Left hindlimb (tissue), 1 donor: ENCODE results near the gene GFRA1.

Source experiments
- DNase-seq: peaks from one replicate; pipeline ENCODE4 v3.0.0-alpha.2; 2018

GFRA1 gene

DNA sequence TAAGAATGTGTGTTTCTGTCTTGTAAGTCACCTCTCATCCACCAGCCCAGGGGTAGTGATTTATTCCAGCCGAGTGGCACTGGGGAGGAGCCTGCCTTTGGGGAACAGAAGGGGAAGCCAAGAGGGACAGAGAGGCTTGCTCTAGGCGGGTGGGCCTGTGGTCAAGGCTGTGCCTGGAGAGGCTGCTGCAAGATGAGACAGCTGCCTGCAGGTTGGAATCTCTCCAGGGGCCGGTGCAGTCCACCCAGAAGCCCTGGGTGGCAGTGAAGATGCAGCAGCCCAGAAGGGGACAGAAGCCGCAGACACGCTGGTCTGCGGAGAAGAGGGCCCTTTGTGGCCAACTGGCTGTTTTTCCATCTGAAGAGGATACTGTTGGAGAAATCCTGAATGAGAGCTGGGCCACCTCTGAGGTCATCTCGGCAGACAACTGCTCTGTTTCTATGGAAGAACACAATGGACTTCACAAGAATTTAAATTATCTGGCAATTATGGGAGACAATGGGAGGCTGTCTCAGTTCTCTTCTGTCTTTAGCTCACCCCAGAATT is 175.7 kb downstream of the GFRA1 start:
- peak; percentile 47 for DNase-seq

DNA sequence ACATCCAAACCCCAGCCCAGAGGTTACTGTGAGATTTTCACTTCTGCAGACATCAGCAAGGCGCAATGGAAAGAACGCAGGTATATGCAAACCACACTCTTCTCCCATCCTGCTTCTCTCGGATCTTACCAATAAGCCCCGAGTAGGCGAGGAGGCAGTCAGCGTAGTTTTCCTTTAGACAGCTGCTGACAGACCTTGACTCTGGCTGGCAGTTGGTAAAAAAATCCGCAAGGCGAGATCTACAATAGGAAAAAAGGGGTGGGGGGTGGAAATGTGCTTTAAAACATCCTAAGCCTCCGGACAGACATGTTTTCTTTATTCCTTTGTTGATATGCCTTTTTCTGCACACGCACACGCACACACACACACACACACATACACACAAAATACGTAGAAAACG is 176.5 kb downstream of the GFRA1 start:
- no peak for DNase-seq

DNA sequence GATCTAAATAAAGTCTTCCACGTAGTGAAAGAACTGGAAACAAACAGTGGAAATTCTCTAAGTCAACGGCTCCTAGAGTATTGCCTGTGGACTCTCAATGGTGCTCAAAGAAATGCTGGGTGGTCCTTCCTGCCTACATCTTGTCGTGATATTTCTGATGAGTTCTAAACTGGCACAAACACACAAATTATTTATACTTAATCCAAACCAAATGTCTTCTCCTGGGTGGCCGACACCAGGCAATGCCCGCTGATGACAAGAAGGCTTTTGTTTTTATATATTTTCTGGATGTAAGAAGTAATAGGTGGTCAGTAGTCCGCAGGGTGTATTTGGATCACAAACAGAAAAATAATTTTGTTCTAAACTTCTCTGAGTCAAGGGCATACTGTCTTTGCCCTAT is 178.7 kb downstream of the GFRA1 start:
- DNase-seq: no peak

DNA sequence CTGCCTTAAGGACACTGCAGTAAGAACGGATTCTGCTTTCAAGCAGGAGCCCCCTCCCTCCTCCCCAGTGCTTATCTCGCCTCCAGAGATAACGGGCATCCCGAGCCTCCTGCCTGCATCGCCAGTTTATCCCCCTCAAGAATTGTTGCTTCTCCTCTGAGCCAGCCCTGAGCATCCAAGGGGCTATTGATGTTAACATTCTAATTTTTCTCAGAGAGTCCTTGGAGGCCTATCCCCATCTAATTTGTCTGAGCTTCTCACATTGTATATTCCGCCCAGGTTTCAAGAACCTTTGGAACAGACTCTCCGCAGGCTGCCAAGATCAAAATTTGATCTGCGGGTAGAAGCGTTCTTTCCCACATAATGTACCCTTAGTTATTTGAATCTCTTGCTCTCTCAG is 180.0 kb downstream of the GFRA1 start:
- no peak for DNase-seq

DNA sequence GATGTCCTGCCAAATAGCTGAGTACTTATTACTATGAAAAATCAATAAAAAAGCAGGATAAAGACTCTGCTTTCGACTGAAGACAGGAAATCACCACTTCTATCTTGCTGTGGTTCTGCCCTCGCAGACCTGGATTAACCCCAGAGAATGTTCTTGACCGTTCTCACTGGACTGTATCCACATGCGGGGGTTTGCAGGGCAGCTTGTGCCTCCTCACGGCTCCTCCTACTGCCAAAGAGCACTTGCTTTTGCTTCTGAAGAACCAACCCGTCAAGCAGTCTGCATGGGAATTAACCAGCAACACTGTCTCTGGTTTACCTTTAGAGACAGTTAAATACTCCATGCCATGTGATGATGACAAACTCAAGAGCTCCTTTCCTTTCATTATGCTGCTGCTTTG is 184.0 kb downstream of the GFRA1 start:
- DNase-seq: no peak

DNA sequence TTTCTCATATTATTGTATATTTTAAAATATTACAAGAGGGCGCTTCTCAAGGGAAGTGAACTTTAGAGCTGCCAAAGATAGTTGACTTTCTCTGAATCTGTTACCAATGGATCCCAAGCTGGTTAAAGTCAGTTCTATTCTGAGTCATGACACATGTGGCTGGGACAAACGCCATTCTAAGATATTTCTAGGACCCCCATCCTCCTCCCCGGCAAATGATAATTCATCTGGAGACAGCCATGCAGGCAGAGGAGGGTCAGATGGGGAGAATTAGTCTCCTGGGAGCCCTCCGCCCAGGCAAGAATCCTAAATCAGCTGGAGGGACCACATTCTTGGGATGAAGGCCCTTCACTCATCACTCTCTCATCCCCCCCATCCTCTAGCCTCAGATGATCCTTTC is 187.7 kb downstream of the GFRA1 start:
- no peak for DNase-seq

DNA sequence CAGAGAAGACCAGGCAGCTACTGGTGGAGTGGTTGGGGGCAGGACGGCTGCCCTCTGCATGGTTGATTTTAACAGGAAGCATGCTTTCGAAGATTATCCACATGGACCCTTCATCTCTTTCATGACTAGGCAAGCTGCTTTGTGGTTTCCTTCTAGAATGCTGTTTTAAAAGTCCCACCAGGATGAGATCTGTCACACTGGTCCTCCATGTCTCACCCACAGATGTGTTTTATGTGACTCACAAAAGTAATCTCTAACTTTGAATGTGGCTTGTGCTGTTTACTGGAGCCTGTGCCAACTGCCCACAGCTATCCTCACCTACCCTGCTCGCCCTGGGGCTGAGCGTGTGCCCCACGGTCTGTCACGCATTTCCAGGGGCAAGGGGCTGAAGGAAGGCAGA is 188.8 kb downstream of the GFRA1 start:
- no peak for DNase-seq

DNA sequence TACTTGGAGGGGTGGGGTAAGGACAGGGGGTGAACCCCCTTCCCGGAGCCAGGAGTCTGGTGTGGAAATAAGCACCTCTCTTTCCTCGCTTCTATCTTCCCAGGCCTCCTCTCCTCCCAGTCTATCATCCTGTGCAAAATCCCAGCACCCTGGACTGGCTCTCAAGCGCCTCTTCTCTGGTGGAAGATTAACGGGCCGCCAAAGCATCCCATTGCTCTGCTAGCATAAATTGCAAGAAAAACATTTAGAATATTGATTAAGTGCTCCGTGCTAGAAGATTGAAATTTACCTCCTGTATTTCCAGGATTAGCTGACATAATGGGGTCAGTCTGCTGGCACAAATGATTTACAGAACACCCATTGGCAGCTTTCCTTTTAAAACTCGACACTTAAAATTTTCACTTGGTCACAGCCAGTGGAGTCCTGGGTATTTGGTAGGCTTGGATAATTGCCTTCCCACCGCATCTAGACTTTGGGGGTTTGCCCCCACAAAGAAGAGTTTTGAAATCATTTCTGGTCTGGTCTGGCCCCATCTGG is 189.7 kb downstream of the GFRA1 start:
- no peak for DNase-seq

DNA sequence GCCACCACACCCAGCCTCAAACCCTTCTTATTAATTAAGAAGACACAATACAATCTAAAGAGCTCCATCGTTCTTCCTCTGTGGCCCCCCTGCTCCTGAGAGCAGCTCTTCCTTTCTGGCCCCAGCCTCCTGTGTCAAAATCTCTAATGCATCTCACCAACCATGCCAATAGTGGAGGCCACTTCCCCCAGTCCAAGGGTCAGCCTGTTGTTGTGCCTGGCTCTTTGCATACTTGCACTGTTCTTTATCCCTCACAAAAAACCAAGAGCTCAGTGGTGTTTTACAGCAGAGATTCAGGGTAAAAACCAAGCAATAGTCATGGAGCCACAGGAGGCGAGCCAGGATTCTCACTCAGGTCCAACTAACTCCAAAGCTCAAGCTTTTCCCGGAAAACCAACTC is 190.2 kb downstream of the GFRA1 start:
- DNase-seq: no peak

DNA sequence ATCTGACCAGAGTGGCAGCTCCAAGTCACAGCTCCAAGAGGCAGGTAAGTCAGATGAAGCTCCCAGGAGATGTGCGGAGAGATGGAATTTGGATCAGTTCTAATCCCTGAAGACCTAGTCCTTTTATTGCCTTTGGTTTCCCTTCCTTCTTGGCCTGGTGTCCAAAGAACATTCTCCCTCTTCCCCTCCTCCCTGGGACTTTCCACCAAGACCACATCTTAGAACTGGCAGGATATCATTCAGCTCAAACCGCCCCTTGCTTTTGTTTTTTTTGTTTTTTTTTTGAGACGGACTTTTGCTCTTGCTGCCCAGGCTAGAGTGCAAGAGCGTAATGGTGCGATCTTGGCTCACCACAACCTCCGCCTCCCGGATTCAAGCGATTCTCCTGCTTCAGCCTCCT is 190.8 kb downstream of the GFRA1 start:
- no peak for DNase-seq

DNA sequence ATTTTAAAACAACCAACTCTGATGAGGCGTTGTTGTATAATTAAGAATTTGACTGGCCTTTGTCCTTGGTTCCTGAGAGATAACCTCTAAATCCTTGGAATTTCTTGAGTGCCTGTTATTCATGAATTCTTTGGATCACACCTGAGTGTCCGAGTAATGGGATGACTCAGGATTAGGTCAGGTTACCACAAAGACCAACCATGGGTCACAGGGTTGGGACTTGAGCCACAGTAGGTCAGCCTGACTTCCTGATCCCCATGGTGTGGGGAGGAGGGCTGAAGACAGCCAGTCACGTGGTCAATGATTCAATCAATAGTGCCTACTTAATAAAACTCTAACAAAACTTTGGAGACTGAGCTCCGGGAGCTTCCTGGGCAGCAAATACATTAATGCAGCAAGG is 192.5 kb downstream of the GFRA1 start:
- no peak for DNase-seq

DNA sequence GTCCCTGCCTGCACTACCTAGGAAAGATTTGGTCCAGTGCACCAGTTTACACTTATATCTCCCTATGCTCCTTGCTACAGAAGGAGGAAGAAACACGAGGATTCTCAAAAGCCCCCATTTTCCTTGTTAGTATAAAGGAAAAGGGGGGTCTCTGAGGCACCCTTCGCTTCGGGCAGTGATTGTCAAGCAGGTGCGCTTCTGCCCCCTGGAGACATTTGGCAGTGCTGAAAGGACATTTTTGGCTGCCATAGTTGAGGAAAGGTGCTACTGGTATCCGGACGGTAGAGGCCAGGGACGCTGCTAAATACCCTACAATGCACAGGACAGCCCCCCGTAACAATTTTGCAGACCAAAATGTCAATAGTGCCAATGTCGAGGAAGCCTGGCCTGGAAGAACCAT is 193.7 kb downstream of the GFRA1 start:
- no peak for DNase-seq

DNA sequence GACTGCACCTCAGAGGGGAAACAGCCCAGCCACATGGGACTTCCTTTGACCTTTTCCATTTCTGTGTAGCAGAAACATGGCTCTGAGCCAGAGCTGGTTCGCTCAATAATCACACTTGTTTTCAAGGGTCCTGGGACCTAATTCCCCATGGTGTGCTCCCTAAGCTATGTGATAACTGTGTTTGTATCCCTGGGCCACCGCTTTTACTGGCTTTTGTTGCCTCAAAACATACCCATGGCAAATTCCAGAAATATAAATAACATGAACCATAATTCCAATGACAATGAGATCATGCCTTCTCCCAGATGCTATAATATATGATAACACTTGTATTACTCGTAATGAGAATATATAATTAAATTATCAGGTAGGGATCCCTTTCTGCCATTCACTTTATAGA is 196.4 kb downstream of the GFRA1 start:
- no peak for DNase-seq

DNA sequence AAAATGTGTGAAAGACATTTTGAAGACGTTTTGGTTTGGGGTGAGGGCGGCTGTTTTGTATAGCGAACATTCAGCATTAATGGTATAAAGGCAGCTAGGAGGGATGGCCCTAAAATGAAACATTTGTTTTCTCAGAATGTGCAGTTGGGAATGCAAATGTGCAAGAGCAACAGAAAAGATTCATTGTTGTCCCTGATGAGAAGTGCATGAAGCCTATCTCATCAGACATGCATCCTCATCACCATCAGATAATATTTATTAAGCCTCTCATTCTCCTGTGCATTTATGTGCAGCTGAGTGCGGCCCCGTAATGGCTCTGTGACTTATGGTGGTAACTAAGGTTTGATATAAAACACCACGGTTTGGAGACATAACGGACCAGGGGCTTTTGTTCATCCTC is 199.5 kb downstream of the GFRA1 start:
- DNase-seq: no peak

DNA sequence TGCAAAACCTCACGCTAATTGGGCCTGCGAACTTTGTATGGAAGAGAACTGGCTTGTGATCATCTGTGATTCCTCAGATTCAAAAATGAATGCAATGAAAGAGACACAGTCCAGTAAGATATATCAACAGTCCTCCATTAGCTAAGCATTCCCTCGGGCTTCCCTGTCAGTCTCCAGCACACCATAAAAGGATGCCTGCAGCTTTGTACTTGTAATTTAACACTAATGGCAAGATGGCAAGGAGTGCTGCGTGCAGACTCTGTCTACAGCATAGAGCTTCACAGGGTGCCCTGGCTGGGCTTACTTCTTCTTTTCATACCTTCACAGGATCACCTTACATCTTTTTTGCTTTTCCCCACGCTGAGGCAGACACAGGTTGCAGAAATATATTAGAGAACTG is 200.0 kb downstream of the GFRA1 start:
- no peak for DNase-seq

DNA sequence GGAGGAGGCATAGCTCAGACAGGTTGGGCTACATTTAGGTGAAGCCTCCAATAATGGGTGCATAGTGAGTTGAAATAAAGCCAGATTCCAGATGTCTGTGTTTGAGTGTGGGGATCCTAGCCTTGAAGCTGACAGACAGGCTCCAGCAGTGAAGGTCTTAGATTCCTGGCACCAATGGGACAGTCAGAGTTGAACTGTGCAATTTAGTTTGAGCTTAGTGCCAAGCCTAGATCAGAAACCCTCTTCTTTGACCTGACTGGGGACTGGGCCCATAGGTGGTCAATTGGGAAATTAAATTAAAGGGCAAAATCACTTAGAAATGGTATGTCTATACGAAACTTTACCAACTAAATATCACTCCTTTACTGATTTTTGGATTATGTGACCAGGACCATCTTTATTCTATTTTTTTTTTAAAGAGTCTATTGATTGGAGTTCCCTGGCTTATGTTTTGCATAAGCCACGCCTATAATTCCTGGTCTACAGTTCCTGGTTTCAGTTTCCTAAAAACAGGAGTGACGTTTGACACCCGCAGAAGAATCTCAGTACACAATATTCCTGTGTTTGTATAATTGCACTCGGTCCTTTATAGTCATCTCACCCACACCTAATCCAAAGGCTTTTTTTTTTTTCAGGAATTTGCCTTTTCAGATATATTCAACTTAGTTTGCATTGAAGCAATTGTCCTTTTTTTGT is 201.4 kb downstream of the GFRA1 start:
- DNase-seq: no peak

DNA sequence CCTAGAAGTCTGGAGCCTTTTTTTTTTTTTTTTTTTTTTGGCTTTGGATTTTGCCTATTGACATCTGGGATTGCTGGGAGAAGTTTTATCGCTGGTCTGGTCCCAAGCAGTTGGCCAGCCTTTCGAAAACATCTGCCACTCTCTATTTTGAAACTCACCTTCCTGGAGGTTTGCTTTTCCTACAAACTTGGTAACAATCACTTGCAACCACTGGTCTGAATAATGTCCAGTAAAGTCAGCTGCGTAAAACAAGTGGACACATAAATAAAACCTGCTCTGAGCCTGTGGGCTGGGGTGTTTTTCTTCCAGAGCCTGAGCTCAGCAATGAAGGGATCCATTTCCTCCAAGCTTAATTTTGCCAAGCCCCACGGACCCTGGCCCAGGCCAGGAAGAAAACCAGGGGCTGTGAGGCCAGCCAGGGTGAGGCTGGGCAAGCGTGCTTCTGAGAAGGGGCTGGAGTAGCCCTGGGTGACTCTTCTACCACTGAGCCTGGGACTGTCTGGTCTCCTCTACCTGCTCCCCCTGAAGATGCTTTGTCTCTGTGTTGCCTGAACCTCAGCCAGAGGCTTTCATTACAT is 202.2 kb downstream of the GFRA1 start:
- DNase-seq: no peak

DNA sequence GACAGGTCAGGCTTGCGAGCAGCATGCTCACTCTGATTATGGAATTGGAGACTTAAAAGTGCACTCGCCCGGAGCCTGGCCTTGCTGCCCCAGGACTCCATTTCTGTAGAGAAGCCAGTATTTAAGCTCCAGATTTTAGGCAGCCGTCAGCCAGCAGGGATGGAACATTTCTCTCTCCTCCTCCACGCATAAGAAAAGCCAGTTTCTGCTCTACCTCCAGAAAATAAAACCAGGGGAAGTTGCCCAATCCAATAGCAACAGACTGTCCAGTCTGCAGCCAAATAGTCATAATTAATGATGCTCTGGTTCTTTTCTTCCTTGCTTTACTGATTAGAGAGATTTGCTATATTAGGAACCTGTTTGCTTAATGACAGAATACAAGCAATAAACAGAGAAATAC is 203.2 kb downstream of the GFRA1 start:
- no peak for DNase-seq

DNA sequence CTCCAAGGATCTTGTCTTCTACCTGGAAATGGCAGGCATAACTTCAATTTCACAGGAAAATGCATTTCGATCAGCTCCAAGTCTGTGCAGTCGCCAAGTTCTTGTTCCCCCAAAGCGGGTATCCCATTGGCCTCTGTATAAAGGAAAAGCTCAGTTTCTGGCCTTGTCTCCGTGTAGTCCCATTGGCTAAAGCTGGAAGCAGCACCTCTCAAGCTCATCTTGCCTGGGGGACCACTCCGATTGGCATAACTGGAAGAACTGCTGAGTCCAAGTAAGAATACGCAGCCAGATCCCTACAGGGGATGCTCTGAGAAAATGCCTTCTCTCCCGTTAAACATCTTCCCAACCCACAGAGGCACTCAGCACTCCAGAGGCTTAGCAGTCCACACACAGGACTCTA is 205.2 kb downstream of the GFRA1 start:
- DNase-seq: no peak

DNA sequence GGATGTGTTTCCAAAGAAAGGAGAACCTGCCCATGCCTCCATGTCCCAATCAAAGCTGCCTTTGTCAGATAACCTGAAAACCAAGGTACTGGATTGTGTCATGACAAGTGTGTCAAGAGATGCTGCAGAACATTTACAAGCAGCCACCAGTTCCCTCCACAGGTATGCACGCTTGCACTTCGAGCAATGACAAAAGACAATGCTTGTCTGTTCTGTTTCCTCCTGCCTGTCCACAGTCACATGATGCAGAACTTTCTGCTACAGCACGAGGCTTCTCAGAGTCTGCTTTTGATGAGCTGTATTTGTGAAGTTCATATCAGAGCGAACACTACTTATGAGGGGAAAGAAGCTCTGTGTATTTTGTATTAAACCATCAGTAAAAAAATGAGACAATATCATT is 209.9 kb downstream of the GFRA1 start:
- no peak for DNase-seq

DNA sequence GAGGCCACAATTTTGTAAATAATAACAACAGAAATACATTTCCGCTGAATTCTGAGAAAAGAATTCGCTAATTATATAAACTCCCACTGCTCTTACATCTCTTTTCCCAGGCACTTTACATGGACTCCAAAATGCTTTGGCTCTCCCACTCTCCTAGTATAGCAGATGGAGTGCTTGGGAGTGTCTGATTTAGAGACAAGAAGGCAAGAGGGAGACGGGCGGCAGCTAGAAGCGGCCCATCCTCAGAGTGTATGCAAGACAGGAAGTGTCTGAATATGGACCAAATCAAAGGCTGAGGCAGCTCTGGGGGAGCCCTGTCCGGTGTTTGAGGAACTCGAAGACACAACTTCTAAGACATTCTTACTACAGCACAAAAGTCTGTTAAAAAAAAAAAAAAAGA is 212.1 kb downstream of the GFRA1 start:
- DNase-seq: no peak

DNA sequence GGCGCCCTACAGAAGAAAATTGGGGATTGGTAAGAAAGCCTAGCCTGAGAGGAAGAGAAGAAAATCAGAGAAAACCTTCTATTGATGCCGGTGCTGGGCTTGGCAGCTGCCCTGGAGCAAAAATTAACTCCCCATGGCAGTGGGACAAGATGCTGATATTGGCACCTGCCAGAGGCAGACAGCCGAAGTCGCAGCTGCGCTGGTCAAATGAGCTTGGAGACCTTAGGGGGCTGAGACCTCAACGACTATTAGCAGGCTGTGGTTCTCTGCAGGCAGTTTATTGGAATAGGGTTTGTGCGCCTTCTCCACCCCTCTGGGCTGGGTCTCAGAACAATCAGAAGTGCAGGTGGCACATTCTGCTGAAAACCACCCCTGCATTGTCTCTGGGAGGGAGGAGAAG is 213.7 kb downstream of the GFRA1 start:
- DNase-seq: no peak

DNA sequence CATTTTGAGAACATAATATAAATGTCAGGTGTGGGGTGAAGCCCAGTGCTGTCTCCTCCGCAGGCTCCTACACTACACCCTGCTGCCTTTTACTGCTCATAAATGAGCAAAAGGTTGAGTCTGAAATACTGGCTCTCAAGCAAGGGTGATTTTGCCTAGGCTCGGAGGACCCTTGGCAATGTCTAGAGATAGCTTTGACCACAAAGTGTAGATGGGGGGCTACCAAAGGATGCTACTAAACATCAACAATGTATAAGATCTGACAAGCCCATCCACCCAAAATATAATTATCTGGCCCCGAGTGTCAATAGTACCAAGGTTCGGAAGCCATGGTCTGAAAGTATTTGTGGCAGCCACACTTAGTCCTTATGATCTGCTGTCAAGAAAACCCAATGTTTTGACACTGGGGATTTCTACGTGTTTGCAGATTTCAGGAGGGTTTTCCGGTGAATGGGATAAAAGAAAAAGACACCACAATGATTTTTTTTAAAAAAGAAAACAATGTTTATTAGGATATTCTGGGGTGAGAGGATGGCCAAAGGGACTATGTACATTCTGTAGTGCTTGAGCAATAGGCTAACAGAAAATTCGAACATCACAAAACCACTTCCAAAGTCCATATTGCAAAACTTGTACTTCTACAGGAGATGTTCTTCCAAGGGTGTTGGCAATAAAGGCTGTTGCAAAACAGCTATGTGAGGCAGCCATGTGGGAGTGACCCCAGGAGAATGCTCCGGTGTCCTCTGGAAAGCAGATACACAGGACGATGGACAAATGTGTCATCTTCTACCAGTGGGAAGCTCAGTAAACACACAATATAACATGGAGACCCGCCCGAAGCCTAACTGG is 216.3 kb downstream of the GFRA1 start:
- no peak for DNase-seq

DNA sequence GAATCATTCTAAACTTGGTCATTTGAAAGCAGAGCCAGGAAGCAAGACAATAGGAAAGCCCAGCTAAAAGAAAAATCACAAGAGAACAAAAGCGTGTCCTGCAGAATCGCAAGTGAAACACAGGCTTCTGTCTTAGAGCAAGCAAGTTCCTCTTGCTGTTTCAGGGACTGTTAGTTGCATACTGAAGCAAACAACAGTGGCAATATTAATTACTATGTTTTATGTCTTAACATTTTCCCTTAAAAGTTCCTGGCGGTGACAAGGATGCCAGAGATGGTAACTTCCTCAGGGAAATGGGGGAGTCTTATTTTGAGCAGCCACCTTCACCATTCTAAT is 217.1 kb downstream of the GFRA1 start:
- no peak for DNase-seq
